Measurements from ENCODE around the gene TXNDC11. TPM values are rescaled to one million over a fixed set of nuclear protein-coding genes. Genes with fewer than 3 reads are reported as not detected.

Gene TXNDC11
- total and polyA plus RNA-seq, 2 experiments from 2014 or later = 6.8 to 12.0 TPM

GRCh38 chr16:11668623-11669379, 73.9 kb downstream of the TXNDC11 start:
- ATAC-seq = peak; percentile 5; the same call in 2 of the 3 replicates
- Mint-ChIP-seq H3K27ac (no peak overlapping the region), H3K27me3 (ENCODE audit: insufficient read depth, low read depth, poor library complexity) (peaks cover 17% of the 10 kb centered on the region), H3K9me3 (no peaks in the 10 kb centered on the region), H3K4me1 (peaks cover 58% of the 10 kb centered on the region), H3K4me3 (peak overlapping the region; percentile 76), H3K36me3 (ENCODE audit: low read depth) (no peaks in the 10 kb centered on the region)
- H3K4me3 ChIP-seq = peak overlapping the region; percentile 85
- no peak for TF ChIP-seq NANOG (IDR thresholded peaks at IDR 0.05; ENCODE audit: borderline replicate concordance)
- no peak for TF ChIP-seq ZNF114 (CRISPR knock-in tag; IDR thresholded peaks at IDR 0.05)
- TF ChIP-seq ZNF331 (CRISPR knock-in tag; IDR thresholded peaks at IDR 0.05; ENCODE audit: low read depth) = no peak
- TF ChIP-seq, protein P1, sequence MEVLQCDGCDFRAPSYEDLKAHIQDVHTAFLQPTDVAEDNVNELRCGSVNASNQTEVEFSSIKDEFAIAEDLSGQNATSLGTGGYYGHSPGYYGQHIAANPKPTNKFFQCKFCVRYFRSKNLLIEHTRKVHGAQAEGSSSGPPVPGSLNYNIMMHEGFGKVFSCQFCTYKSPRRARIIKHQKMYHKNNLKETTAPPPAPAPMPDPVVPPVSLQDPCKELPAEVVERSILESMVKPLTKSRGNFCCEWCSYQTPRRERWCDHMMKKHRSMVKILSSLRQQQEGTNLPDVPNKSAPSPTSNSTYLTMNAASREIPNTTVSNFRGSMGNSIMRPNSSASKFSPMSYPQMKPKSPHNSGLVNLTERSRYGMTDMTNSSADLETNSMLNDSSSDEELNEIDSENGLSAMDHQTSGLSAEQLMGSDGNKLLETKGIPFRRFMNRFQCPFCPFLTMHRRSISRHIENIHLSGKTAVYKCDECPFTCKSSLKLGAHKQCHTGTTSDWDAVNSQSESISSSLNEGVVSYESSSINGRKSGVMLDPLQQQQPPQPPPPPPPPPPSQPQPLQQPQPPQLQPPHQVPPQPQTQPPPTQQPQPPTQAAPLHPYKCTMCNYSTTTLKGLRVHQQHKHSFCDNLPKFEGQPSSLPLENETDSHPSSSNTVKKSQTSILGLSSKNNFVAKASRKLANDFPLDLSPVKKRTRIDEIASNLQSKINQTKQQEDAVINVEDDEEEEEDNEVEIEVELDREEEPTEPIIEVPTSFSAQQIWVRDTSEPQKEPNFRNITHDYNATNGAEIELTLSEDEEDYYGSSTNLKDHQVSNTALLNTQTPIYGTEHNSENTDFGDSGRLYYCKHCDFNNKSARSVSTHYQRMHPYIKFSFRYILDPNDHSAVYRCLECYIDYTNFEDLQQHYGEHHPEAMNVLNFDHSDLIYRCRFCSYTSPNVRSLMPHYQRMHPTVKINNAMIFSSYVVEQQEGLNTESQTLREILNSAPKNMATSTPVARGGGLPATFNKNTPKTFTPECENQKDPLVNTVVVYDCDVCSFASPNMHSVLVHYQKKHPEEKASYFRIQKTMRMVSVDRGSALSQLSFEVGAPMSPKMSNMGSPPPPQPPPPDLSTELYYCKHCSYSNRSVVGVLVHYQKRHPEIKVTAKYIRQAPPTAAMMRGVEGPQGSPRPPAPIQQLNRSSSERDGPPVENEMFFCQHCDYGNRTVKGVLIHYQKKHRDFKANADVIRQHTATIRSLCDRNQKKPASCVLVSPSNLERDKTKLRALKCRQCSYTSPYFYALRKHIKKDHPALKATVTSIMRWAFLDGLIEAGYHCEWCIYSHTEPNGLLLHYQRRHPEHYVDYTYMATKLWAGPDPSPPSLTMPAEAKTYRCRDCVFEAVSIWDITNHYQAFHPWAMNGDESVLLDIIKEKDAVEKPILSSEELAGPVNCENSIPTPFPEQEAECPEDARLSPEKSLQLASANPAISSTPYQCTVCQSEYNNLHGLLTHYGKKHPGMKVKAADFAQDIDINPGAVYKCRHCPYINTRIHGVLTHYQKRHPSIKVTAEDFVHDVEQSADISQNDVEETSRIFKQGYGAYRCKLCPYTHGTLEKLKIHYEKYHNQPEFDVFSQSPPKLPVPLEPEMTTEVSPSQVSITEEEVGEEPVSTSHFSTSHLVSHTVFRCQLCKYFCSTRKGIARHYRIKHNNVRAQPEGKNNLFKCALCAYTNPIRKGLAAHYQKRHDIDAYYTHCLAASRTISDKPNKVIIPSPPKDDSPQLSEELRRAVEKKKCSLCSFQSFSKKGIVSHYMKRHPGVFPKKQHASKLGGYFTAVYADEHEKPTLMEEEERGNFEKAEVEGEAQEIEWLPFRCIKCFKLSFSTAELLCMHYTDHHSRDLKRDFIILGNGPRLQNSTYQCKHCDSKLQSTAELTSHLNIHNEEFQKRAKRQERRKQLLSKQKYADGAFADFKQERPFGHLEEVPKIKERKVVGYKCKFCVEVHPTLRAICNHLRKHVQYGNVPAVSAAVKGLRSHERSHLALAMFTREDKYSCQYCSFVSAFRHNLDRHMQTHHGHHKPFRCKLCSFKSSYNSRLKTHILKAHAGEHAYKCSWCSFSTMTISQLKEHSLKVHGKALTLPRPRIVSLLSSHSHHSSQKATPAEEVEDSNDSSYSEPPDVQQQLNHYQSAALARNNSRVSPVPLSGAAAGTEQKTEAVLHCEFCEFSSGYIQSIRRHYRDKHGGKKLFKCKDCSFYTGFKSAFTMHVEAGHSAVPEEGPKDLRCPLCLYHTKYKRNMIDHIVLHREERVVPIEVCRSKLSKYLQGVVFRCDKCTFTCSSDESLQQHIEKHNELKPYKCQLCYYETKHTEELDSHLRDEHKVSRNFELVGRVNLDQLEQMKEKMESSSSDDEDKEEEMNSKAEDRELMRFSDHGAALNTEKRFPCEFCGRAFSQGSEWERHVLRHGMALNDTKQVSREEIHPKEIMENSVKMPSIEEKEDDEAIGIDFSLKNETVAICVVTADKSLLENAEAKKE (CRISPR knock-in tag; IDR thresholded peaks at IDR 0.05) = no peak
- no peak for TF ChIP-seq EZH2 (IDR thresholded peaks at IDR 0.05; ENCODE audit: low read depth, unreplicated experiment)
- TF ChIP-seq CREB1 (CRISPR knock-in tag; IDR thresholded peaks at IDR 0.05; ENCODE audit: low read depth) = no peak
- no peak for TF ChIP-seq ETS1 (IDR thresholded peaks at IDR 0.05)
- no peak for TF ChIP-seq POLR2AphosphoS5 (IDR thresholded peaks at IDR 0.05; ENCODE audit: low read depth)
- TF ChIP-seq, protein P2, sequence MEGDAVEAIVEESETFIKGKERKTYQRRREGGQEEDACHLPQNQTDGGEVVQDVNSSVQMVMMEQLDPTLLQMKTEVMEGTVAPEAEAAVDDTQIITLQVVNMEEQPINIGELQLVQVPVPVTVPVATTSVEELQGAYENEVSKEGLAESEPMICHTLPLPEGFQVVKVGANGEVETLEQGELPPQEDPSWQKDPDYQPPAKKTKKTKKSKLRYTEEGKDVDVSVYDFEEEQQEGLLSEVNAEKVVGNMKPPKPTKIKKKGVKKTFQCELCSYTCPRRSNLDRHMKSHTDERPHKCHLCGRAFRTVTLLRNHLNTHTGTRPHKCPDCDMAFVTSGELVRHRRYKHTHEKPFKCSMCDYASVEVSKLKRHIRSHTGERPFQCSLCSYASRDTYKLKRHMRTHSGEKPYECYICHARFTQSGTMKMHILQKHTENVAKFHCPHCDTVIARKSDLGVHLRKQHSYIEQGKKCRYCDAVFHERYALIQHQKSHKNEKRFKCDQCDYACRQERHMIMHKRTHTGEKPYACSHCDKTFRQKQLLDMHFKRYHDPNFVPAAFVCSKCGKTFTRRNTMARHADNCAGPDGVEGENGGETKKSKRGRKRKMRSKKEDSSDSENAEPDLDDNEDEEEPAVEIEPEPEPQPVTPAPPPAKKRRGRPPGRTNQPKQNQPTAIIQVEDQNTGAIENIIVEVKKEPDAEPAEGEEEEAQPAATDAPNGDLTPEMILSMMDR (conservative IDR thresholded peaks at IDR 0.05; ENCODE audit: low read depth in 2 of 2) = no peak
- TF ChIP-seq STAT1 (IDR thresholded peaks at IDR 0.05; ENCODE audit: unreplicated experiment) = no peak
- TF ChIP-seq REST (IDR thresholded peaks at IDR 0.05; ENCODE audit: unreplicated experiment) = no peak
- H3K9me2 ChIP-seq (ENCODE audit: insufficient read depth) = no peaks in the 10 kb centered on the region
- peaks cover 52% of the 10 kb centered on the region for H3K79me2 ChIP-seq (replicated peaks; ENCODE audit: insufficient read depth)
- peaks cover 32% of the 10 kb centered on the region for H3K4me1 ChIP-seq (ENCODE audit: insufficient read depth)
- H2AFZ ChIP-seq = no peak overlapping the region
- H3K36me3 ChIP-seq (ENCODE audit: insufficient read depth) = no peaks in the 10 kb centered on the region
- H3K4me2 ChIP-seq = peak overlapping the region; percentile 90
- H3F3A ChIP-seq (replicated peaks; ENCODE audit: low read depth) = peaks cover 13% of the 10 kb centered on the region; the same call in 1 of the 2 replicates
- 0 out of 2 replicates have a peak, but pooled peaks cover 3% of the 10 kb centered on the region for H3K27me3 ChIP-seq (ENCODE audit: insufficient read depth)
- no peak overlapping the region for H3K27ac ChIP-seq (ENCODE audit: low read depth)
- H4K20me1 ChIP-seq (replicated peaks; ENCODE audit: insufficient read depth) = peaks cover 33% of the 10 kb centered on the region
- peak; percentile 72 for DNase-seq (ENCODE audit: low spot score)
